Bone marrow (tissue), 2 donors: ENCODE measurements around the gene SUMO2.

Experiments
- DNase-seq, 2 donors: peaks; one replicate each; lab custom pipeline; 2025; lab: John Stamatoyannopoulos, UW

The SUMO2 gene

DNA sequence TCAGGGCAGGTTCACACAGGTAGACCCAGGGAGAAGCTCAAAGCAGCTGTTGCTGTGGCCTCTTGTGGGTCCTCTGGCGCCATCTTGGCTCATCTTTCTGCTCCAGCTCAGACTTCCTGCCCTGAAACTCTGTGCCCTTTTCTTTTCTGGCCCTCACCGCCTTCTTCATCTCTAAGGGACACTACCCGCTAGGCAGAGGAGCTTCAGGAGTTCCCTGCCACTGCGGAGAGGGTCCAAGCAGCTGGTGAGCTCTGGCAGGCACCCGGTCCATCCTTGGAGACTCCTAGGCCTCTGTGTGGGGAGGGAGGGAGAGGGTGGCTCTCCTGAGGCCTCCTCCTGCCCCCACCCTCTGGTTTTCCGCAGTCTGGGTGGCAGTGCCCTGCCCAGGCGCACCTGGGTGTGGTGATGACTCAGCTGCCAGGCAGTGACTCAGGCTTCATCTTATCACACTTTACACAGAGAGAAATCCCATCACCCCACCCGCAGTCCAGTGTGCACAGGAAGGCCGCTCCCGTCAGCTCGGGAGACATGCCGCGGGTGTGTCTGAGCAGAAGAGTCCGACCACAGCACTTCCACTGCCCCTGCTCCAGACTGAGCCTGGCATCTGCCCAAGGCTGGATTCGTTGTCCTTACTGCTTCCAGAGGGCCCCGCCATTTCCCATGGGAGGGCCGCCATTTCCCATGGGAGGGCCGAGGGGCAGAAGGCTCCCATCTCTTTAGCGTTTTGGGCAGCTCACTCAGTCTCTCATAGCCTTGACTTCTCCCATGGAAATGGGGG lies 58.5 kb downstream of the SUMO2 start:
- peak; percentile 15 to 80 for DNase-seq

- no peak for DNase-seq
Measured at GRCh38 chr17:75118307-75118706, 64.5 kb downstream of the SUMO2 start.

DNA sequence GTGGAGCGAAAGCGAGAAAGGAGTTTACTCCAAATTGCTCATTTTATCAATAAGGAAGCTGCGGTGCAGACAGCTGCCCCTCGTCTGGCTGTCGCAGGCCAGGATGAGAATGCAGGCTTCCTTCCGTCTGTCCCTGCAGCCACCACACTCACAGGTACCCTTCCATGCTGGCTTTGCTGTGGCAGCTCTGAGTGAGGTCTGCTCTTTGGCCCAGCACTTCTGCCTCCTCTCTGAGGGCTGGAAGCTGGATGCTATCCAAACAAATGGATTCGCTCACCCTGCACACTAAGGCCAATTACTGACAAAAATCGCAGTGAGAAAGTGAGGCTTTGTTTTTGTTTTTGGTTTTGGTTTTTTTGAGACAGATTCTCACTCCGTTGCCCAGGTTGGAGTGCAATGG lies 66.0 kb downstream of the SUMO2 start:
- DNase-seq: no peak
